CD4-positive, alpha-beta T cell treated with Interleukin-15 for 1 hour (primary cell): ENCODE data around the gene REXO5.
"Not testable (repeated sequence)": the region's sequence is repeated elsewhere in the genome, so short reads cannot be mapped to it uniquely, and the experiment has no call there.

ENCODE experiments used
- DNase-seq: peaks from one replicate; pipeline ENCODE4 v3.0.0-alpha.2; 2020

REXO5 gene

DNA sequence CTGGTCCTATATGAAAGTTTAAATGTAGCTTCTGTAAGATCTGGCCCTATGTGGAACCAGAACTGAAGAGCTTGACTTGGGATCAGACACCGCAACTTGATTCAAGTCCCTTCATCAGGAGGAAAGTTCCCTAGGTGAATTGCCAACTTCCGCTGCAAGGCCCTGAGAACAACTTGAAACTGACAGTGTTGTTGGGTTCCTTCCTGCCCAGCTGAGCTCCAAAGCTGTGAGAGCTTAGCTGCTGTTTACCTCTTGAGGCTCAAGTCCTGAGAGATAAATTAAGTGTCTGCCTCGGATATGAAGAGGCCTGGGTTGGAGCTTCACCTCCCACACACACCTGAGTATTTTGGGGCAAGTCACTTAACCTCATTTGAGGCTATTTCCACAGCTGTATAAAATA lies 44.7 kb downstream of the REXO5 start:
- no peak for DNase-seq

DNA sequence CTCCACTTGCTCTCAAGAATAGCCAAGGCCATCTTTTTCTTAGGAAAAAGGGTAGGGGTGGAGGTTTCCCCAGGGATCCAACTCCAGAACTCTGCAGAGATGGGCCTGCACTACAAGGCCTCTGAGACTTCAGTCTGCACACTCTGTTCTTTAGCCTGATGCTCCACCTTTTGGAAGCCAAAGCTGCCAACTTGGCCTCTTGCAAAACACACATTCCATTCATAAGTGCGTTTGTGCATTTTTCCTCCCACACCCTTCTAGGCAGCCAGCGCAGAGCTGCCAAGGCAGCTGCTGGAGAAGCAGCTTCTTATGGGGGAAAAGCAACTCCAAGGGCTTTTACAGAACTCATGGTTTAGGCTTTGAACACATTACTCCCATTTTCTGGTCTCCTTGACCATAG lies 45.3 kb downstream of the REXO5 start:
- DNase-seq, result no peak

DNA sequence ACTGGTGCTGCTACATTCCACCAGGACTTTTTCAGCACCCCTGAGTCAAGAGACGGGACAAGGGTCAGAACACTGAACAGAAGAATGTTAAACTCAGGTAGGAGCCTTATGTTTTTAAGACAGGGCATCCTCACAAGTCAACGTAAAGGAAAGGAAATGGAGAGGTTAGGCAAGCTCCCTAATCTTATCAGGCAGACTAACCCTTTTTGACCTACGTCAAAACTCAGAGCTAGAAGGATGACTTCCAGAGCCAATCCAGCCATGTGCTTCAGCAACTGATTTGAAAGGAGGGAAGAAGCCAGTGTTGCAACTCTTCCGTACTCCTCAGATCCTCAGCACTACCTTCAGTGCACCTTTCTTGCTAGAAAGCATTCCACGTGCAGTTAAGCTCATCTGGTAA lies 46.8 kb downstream of the REXO5 start:
- DNase-seq, result no peak

DNA sequence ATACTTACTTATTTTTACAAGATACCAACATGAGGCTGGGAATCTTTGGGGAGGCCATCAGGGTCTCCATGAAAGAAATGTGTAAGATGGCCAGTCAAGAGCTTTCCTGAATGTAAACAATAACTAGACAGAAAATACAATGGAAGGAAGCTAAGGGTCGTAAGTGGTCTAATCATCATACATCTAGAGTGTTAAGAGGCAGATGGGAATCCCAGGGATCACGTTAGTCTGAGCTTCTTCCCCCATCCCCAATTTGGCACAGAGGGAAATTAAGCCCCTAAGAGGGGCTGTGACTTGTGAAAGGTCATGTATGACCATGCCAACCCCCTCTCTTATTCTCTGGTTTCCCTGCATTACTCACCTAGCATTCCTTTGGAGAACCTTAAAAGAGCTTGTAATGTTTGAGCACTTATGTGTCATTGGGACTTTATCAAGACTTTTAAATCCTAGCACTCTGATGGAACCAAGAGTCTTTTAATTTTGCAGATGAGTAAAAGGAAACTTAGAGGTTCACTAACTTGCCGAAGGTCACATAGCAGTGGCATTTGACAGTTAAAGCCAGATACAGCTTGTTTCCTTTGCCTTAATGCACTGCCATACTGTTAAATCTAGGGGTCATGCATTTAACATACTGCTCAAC lies 47.8 kb downstream of the REXO5 start:
- no peak for DNase-seq

DNA sequence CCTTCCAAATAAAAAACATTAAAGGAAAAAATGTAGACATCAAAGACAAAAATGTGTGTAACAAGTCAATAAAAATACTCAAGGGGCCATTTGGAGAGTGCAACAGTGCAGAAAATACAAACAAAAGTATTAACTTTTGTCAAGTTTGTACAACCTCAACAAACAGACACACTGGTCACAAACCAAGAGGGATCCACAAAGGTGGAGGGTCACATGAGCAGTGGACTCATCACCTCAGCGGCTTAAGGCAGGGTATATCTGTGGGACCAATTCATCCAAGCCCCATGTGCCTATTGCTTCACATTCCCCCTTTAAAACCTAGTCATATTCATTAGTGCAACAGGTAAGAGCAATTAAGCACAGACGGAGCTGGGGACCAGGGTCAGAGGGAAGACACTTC lies 48.6 kb downstream of the REXO5 start:
- DNase-seq, result no peak

DNA sequence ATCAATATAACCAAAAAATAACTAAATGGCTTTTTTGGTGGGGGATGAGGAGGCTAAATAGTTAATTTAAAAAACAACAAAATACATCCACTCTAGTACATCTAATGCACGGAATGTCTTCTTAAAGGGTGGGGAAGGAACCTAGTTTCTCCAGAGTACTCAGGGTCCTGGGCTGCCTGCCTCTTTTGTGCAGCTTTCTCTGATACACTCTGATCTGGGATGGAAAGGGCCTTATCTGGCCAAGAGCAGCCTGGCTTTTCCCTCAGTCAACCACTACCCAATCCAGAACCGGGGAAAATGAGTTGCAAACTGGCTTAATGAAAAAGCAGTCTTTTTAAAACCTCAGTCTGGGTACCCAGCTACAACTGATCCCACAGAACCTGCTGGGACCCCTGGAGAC lies 51.0 kb downstream of the REXO5 start:
- DNase-seq, result no peak

DNA sequence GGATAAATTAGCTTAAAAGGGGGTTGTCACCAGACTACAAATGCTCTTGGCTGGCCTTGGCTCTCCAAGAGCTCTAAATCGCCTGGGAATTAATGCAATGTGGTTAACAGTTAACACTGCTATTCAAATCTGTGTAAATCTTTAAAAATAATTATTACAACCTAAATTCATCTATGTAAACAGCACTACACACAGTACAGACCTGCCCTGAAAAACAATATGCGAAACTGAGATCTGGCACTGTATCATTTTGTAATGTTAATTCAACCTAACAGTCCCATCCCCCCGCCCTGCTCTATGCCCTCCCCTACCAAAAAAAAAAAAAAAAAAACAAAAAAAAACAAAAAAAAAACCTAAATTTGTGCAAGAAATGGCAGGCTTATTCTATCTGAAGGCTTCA lies 52.9 kb downstream of the REXO5 start:
- DNase-seq, result no peak

DNA sequence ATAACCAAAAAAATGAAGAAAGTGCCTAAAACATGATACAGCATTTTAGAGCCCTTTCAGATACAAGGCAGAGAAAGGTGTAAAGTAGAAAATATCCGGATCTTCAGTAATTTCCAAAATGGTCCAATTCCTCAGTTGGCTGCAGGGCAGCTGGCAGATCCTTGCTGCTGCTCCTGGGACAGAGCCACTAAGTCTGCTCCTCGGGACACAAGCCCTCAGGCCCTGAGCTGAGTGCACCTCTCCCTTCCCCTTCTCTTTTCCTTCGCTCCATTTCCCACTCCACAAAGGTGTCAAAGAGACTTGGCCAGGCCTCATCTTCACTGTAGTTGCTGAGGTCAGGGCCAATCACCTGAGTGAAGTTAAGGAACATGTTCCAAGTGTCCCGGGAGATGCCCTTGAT lies 53.4 kb downstream of the REXO5 start:
- DNase-seq, result no peak

DNA sequence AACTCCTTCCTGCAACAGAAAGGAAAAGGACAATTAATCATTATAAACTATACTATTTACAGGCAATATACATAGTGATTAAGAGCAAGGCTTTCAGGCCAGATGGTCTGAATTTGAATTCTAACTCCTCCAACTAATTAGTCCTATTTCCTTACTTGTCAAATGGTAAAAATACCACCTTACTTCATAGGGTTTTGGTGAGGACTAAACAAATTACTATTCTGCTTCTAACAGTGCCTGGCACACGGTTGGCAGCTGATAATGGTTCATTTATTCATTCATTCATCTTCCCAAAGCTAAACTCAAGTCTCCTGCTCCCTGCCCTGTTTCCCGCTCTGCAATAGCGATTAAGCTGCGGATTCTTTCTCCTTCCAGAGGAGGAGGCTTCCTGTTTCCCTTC lies 54.0 kb downstream of the REXO5 start:
- DNase-seq, result no peak

DNA sequence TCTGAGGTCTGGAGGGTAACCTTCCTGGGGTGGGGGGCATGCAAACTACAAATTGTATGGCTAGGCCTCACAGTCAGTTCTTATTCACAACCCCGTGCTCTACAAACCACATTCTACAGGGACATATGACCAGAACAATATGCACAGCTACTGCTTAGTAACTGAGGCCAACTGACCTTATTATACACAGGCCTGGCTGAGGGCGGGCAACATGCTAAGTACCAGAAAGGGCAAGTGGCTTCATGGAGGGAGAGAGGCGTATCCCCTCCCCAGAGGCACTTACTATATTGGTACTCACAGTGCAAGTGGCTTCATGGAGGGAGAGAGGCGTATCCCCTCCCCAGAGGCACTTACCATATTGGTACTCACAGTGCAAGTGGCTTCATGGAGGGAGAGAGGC lies 54.7 kb downstream of the REXO5 start:
- DNase-seq, result not testable (repeated sequence)

DNA sequence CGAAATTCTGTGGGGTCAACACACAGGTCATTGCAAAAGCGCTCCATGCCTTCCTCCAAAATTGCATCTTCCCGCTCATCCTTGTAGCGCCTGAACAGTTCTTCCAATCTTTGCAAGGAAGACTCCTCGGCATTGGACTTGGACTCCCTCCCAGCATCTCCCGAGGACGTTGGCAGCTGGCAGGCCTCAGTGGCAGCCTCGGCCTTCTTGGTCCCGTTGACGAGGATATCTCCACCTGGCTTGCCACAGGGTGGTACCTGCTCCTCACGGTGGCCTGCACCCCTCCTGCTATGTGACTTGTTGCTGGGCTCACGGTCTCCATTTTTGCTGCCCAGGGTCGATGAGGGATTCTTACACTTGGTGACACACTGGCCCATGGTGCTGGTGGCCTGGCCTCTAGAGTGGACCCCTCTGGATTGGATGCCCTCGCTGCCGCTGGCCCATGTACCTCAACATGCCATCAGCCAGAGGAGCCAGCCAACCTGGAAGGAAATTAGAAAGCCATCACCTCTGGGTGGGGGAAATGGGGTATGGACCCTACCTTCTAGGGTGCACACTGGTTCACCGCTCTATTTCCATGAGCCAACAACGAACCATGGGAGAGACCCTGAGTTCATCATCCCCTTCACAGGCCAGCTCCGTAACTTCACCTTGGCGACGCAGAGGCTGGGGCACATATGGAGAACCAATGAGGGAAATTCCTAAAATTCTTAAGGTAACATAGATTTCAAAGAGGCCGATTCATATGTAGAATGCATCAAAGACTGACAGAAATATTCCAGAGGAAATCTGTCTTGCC lies 56.0 kb downstream of the REXO5 start:
- no peak for DNase-seq

DNA sequence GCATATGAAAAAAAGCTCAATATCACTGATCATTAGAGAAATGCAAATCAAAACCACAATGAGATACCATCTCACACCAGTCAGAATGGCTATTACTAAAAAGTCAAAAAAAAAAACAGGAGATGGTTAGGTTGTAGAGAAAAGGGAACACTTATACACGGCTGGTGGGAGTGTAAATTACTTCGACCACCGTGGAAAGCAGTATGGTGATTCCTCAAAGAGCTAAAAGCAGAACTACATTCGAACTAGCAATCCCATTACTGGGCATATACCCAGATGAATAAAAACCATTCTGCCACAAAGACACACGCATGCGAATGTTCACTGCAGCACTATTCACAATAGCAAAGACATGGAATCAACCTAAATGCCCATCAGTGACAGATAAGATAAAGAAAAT lies 58.0 kb downstream of the REXO5 start:
- DNase-seq, result not testable (repeated sequence)

DNA sequence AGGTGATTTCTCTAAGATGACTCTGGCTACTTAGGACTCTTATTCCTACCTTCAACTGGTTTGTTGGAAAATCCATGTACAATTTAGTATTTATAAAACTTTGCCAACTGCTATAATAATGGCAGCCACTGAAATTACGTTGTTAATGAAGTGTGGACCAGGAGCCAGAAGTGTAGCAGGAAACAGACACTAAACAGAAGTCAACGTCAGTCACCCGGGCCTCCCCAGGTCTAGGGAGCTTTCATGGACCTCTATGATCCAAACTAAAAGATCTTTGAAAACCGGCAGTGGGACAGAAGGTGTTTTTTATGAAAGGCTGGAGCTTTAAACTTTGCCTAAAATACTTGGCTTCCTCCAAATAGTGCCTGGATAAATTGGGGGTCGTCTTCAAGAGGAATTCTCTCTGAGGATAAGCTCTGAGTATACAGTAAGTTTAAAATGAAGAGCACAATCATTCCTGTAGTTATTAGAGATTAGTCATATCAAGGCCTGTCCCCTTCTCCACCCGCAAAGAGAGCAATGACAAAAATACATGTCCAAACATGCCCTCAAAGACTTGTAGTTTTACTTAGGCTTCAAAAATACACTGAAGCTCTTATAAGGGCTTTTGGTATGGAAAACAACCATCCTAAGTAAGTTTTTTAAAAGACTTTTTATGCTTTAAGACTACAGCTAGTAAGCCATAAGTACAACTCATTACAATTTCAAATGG lies 59.2 kb downstream of the REXO5 start:
- DNase-seq, result no peak

DNA sequence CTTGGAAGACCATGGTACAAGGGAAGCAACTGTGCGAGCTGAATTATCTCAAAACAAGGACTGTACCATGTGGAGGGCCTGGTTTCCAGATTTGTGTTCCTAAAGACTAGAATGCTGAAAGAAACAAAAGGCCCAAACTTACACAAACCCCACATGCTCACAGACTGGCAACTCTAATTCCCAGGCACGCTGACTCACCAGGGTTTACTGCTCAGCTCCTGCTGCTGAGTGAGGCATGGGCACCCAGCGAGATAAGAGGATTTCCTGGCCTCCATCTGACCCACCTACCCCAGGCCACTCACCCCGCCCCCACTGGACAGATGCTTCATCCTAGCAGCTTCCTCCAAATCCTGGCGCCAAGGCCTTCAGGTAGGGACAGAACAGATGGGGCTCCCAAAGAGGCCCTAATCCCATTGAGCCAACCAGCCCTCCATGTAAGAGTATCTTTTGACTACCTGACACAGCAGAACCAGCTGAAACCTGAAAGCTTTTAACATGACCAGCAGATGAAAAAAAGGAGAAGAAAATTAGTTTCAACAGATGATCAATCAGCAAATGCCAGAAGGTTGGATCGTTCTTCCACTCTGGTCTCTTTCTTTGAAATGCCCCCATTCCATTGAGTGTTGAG lies 59.9 kb downstream of the REXO5 start:
- no peak for DNase-seq

DNA sequence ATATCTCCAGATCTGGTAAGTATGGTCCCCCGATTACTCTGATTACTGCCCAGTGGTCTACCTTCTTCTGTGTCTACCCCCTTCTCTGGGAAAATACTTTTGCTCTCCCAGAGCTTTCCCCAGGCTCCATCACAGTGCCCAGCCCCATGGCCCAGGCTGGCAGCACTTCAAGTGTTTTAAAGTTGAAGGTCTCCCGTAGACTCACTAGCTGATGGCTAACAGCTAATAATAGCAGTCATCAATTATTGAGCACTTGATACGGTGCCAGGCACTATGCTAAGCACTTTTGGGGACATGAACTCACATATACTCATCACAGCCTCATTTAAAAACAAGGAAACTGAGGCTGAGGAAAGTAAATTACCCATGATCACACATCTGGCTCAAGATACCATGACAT lies 60.5 kb downstream of the REXO5 start:
- no peak for DNase-seq

DNA sequence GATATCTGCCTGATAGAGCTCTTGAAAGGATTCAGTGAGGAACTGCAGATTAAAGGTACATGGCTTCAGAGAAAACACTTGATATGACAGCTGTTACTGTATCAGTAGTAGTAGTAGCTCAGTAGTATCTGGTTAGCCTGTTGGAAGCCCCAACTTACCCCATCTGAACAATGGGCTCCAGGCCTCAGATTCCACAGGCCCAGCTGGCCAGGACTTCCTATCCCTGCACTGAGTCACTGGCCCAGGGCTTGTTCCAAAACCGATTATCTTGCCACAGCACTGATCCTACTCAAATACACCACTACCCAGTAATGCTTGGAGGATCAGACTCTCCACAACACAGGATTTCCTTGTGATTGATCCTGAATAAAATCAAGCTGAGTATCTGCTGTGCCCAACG lies 61.3 kb downstream of the REXO5 start:
- DNase-seq, result no peak

DNA sequence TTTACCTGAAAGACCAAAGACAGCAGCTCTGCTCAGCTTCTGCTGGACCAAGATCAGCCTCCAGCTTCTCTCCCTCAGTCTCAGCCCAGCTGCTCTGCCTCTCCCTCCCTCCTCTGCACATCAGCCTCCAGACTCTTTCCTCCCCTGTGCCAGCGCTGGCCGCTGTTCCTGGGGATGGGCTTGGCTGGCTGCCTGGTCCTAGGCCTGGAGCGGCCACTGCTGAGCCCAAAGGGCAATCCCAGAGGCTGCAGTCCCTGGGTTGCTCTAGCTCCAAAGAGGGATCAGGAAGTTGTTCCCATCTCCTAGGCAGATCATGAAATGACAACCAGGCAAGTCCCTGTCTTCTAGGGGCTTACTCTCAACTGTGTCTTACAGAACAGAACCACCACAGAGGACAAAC lies 62.6 kb downstream of the REXO5 start:
- DNase-seq, result no peak

DNA sequence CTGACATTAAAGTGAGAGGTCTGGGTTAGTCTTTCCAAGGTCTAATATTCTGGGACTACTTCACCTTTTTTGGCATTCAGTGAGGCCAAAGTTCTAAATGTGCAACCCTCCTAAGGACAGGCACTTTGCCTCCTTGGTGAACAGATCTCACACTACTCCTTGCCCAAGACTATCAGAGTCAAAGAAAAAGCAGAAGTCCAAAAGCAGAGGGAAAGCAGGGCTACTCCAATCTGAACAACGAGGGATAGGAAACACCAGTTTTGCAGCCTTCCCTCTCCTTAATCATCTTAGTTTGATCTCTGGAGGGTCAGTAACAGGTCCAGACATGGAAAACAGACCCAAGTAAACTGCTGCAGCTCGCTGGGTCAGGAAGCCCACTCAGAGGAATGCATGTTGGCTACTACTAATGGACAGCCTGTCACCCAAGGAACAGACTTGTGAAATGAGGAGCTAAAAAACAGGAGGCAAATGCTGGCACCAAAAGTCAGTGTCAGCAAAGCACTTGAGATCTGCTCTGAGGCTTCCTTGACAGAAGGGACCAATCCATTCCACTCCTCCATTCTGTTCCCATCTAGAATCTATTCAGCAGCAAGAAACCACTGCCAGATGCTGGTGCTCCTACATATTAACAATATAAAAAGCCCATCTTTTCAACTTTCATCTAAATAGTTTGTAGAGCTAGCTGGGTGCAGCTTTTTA lies 63.9 kb downstream of the REXO5 start:
- no peak for DNase-seq

DNA sequence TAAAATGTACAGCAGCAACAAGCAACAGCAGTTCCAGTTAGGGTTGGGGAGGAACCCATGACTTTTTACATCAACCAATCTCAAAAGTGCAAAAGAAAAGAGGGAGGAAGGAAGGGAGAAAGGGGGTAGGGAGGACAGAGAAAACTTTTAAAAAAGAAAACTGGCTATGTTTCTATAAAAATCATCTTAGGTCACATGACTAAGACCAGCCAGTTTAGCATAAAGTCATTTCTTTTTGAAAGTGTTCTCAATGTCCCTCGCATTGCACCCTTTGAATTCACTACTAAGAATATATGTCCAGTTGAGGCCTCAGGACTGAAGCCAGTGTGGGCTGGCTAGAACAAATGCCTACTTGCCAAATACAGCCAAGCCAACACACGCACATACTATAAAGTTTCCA lies 64.9 kb downstream of the REXO5 start:
- no peak for DNase-seq

DNA sequence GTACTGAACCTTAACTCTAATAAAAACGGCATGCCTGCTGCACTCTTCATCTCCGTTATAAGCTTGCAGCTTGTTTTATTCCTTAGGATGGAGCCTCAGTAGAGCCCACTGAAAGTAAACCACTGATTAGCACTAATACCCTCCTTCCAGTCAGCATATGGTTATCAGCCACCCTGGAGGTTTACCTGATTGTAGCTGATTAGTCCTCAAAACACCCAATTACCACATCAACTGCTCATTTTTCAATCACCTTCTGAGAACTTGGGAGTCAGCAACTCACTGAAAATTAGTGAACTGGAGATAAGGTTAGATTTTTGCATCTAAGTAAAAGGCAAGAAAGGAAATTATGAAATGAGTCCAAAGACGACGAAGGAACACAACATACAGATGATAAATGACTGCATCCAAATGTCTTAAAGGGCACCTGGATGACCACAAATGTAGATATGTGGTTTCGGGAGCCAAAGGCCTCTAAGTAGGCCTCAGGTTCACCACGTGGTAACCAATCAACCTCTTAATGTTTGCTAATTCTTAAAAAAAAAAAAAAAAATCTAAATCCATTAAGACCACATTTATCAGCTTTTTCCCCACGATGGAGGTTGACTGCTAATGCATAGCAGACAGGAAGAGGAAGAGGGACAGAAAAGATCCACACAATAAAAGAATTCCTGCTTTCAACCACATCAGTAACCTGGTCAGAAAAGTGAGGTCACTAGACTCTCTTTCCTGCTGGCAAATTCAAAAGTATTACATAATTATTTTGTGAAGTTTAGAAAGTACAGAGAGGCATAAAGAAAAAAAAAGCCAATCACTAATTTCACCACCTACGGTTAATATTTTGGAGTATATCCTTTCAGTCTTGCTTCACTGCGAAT lies 65.9 kb downstream of the REXO5 start:
- no peak for DNase-seq

DNA sequence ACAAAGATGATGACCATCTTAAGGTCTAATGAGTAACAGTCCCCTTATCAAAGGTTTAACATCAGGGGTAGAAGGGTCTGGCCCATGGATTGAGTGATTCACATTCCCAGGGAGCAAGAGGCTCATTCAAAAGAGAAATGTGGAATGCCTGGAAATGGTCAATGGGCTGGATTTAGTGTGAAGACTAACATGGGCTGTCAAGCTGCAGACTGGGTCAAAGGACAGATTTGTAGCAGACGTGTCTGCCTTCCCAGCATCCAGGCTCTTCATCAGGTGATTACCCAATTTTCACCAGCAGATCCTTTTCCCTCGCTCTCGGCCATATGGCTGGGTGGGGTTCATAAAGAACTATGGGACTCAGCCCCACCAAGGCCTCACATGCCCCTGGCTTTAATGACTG lies 67.0 kb downstream of the REXO5 start:
- no peak for DNase-seq

DNA sequence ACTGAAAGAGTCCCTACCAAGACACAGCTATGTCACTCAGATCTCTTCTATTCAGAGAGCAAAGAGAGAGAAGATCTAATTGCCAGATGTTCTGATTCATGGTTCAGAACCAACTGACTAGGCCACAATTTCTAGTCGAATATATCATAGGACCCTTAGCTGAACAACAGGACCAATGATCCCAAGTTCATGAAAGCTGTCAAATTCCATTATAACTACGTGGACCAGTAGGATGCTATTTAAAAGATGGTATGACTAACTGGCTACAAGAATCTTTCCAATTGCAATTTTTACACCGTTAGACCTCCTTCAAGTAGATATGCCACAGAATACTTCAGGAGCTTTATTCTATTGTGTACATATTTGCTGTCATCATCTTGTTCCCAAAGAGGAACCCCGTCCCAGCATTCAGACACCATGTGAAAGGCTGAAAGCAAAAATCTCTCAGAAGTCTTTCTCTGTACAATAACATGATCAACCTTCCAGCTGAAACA lies 67.8 kb downstream of the REXO5 start:
- no peak for DNase-seq
